Endothelial cell of umbilical vein (primary cell): ENCODE measurements around the gene SAP25. TPM values are rescaled to one million over a fixed set of nuclear protein-coding genes. Genes with fewer than 3 reads are reported as not detected.

Experiments used
- BruUV-seq: library from RNA; stranded (reverse); fragments of 400-500 nt; replicated peaks from 2 replicates; lab custom pipeline; 2021; lab: Mats Ljungman, UMichigan
- CTCF ChIA-PET: fragments of 300-600, 350-600 bp; sonication (Branson Sonifier 250); formaldehyde crosslinking; loops from one replicate; lab custom pipeline; 2021; ENCODE audit warnings: antibody characterized with exemption, inconsistent platforms; lab: Charles Lee
- POLR2A ChIA-PET: fragments of 300-600, 350-600 bp; sonication (Branson Sonifier 250); formaldehyde crosslinking; loops from one replicate; lab custom pipeline; 2021; ENCODE audit warnings: antibody characterized with exemption, inconsistent platforms; lab: Charles Lee
- DNase-seq: peaks from one replicate; pipeline ENCODE4 v3.0.0-alpha.2; 2011; ENCODE audit warnings: low read depth, low spot score
- FAIRE-seq: peaks from 2 replicates; lab custom pipeline; 2011; peaks lifted over from hg19 to GRCh38; lab: Jason Lieb, UNC
- H2AFZ ChIP-seq: 2 replicates; pipeline ENCODE4 v1.6.0; 2012; ENCODE audit warnings: low read depth, low read length, control low read depth, inconsistent platforms
- H3K27ac ChIP-seq: 2 replicates; pipeline ENCODE4 v1.5.1; 2011; ENCODE audit warnings: low read depth, mild to moderate bottlenecking, control low read depth, low read length, moderate library complexity; ENCODE audit not compliant: insufficient read depth
- H3K27me3 ChIP-seq, 2 experiments: 2 replicates each; pipeline versions ENCODE4 v1.6.0 to v1.6.1; 2011; ENCODE audit warnings: low read length in 2 of 2, mixed read lengths in 1 of 2; ENCODE audit not compliant: control insufficient read depth in 2 of 2, insufficient read depth in 2 of 2
- H3K36me3 ChIP-seq, 2 experiments: 2 replicates in 1 of 2; 3 replicates in 1 of 2; pipeline ENCODE4 v1.5.1; 2011; ENCODE audit warnings: low read length in 2 of 2, mild to moderate bottlenecking in 1 of 2, moderate library complexity in 1 of 2; ENCODE audit not compliant: control insufficient read depth in 2 of 2, insufficient read depth in 2 of 2; ENCODE audit errors: extremely low read depth in 1 of 2
- H3K4me1 ChIP-seq: 3 replicates; pipeline ENCODE4 v1.5.1; 2011; ENCODE audit warnings: mild to moderate bottlenecking, low read length; ENCODE audit not compliant: control insufficient read depth, insufficient read depth; ENCODE audit errors: extremely low read depth
- H3K4me2 ChIP-seq: 2 replicates; pipeline ENCODE4 v1.6.1; 2011; ENCODE audit warnings: low read length, control low read depth, mixed read lengths; ENCODE audit not compliant: insufficient read depth
- H3K4me3 ChIP-seq, 3 experiments: fragments of 200-600 bp in 1 of 3; sonication (generic), shearing (Covaris generic) in 1 of 3; replicated peaks in 1 of 3; 2 replicates each; pipeline ENCODE4 v1.5.1; 2011 to 2016; ENCODE audit warnings: control low read depth in 3 of 3, low read length in 3 of 3, mild to moderate bottlenecking in 2 of 3, inconsistent platforms in 1 of 3, low read depth in 1 of 3, moderate library complexity in 1 of 3; ENCODE audit not compliant: insufficient read depth in 1 of 3
- H3K79me2 ChIP-seq: 2 replicates; pipeline ENCODE4 v1.6.0; 2012; ENCODE audit warnings: low read length, inconsistent platforms; ENCODE audit not compliant: control insufficient read depth, insufficient read depth
- H3K9ac ChIP-seq: replicated peaks from 2 replicates; pipeline ENCODE3; 2011; ENCODE audit warnings: low read length, control low read depth; ENCODE audit not compliant: insufficient read depth; ENCODE audit errors: extremely low read depth
- H3K9me1 ChIP-seq: replicated peaks from 3 replicates; pipeline ENCODE4 v1.6.0; 2011; ENCODE audit warnings: mild to moderate bottlenecking, low read length; ENCODE audit not compliant: control insufficient read depth, insufficient read depth; ENCODE audit errors: extremely low read depth
- H3K9me3 ChIP-seq: replicated peaks from 2 replicates; pipeline ENCODE4 v1.5.1; 2012; ENCODE audit warnings: low read length, inconsistent platforms; ENCODE audit not compliant: control insufficient read depth, insufficient read depth
- H4K20me1 ChIP-seq: replicated peaks from 2 replicates; pipeline ENCODE3; 2011; ENCODE audit warnings: mild to moderate bottlenecking, low read length; ENCODE audit not compliant: control insufficient read depth, insufficient read depth; ENCODE audit errors: extremely low read depth
- EZH2 ChIP-seq: IDR thresholded peaks from 2 replicates; pipeline ENCODE4 v1.6.1; 2012; ENCODE audit warnings: borderline replicate concordance, low read depth, mild to moderate bottlenecking, moderate library complexity, low read length, inconsistent platforms; ENCODE audit not compliant: severe bottlenecking
- FOS ChIP-seq: IDR thresholded peaks from 2 replicates; pipeline ENCODE4 v1.6.1; 2011; ENCODE audit warnings: mild to moderate bottlenecking, low read length, moderate library complexity, borderline replicate concordance; ENCODE audit not compliant: insufficient read depth
- GATA2 ChIP-seq: IDR thresholded peaks from 2 replicates; pipeline ENCODE4 v1.7.0; 2011; ENCODE audit warnings: low read depth, mild to moderate bottlenecking, moderate library complexity, mixed read lengths, low read length; ENCODE audit not compliant: insufficient read length, insufficient read depth
- JUN ChIP-seq: IDR thresholded peaks from 2 replicates; pipeline ENCODE4 v1.6.1; 2011; ENCODE audit warnings: borderline replicate concordance, low read depth; ENCODE audit not compliant: insufficient read length, insufficient read depth
- MYC ChIP-seq: IDR thresholded peaks from one replicate; pipeline ENCODE4 v1.6.1; 2011; ENCODE audit warnings: mild to moderate bottlenecking, low read depth, low read length
- POLR2A ChIP-seq: IDR thresholded peaks from 2 replicates; pipeline ENCODE4 v1.6.1; 2012; ENCODE audit warnings: low read depth, mild to moderate bottlenecking, control low read depth, low read length
- POLR2AphosphoS5 ChIP-seq: IDR thresholded peaks from 2 replicates; pipeline ENCODE4 v1.6.1; 2012; ENCODE audit warnings: low read depth, mild to moderate bottlenecking, control low read depth, low read length, moderate library complexity; ENCODE audit not compliant: insufficient read depth
- dilution Hi-C: fragments of 300-500 bp; cut with MboI; formaldehyde crosslinking; loops from one replicate; pipeline ENCODE4 v1.15.0; 2019; ENCODE audit warnings: low sequenced_read_pairs; ENCODE audit not compliant: extremely low pct_ligation_motif_present
- intact Hi-C: fragments of 100-400 bp; cut with micrococcal nuclease; formaldehyde crosslinking; loops from one replicate; pipeline ENCODE4 v1.10.0; 2022
- polyA plus RNA-seq, 4 experiments: library from polyadenylated mRNA; depleted of rRNA in 3 of 4; stranded (reverse) in 3 of 4; unstranded in 1 of 4; fragments of >200 nt; gene quantifications; 2 replicates each; pipeline versions ENCODE4 v1.2.1 to v1.2.3, GENCODE V29; 2011 to 2012; ENCODE audit warnings: missing spikeins in 1 of 4
- total RNA-seq: library from RNA; stranded (reverse); gene quantifications from 2 replicates; pipeline ENCODE4 v1.2.3, GENCODE V29; 2021
- TF ChIP-seq, protein P1 (sequence below), 2 donors: IDR thresholded peaks; 1 replicate in 1 of 2; 2 replicates in 1 of 2; pipeline ENCODE4 v1.5.1; 2011; ENCODE audit warnings: low read length in 2 of 2, mild to moderate bottlenecking in 2 of 2, moderate library complexity in 2 of 2, control low read depth in 1 of 2, inconsistent platforms in 1 of 2, low read depth in 1 of 2; ENCODE audit not compliant: insufficient read depth in 1 of 2; ENCODE audit errors: extremely low read depth in 1 of 2
- TF ChIP-seq, protein P2 (sequence below): IDR thresholded peaks from 2 replicates; pipeline ENCODE4 v1.6.1; 2011; ENCODE audit not compliant: insufficient read depth, insufficient read length

SAP25 gene
- total and polyA plus RNA-seq, 2 donors (not counting 3 experiments of a cell fraction or from before 2014, with no cell fraction given) = 3.2 TPM

- no peak overlapping the region for H3K27ac ChIP-seq
- peaks cover 14% of the 10 kb centered on the region for H3K79me2 ChIP-seq
- peaks cover 11% of the 10 kb centered on the region for H3K4me1 ChIP-seq
- dilution Hi-C loops (no loop called here), intact Hi-C loops (no loop called here)
- no peaks in the 10 kb centered on the region for H3K27me3 ChIP-seq
- FAIRE-seq (no peak), DNase-seq (no peak)
- H3K9me1 ChIP-seq = no peaks in the 10 kb centered on the region
- ChIA-PET CTCF (interaction anchor here (1.8 kb wide), 1 partner anchor 19 kb away, joined by 6 read pairs; no protein-coding TSS in a partner anchor), POLR2A (interaction anchor here (1.7 kb wide), 1 partner anchor 7 kb away, joined by 6 read pairs; the partner anchor contains the start of genes FBXO24 and LRCH4)
- no peak overlapping the region for H3K4me3 ChIP-seq
- no TSS peak for BruUV-seq
- H3K36me3 ChIP-seq = peaks cover 19 to 59% of the 10 kb centered on the region in 2 experiments
- H2AFZ ChIP-seq = no peak overlapping the region
- no peak overlapping the region for H3K9ac ChIP-seq
- no peaks in the 10 kb centered on the region for H3K9me3 ChIP-seq
- no peaks in the 10 kb centered on the region for H4K20me1 ChIP-seq
- no peak for TF ChIP-seq GATA2
- TF ChIP-seq POLR2A = no peak
- TF ChIP-seq FOS = no peak
- no peak for TF ChIP-seq EZH2
- TF ChIP-seq JUN = no peak
- TF ChIP-seq, protein P1, sequence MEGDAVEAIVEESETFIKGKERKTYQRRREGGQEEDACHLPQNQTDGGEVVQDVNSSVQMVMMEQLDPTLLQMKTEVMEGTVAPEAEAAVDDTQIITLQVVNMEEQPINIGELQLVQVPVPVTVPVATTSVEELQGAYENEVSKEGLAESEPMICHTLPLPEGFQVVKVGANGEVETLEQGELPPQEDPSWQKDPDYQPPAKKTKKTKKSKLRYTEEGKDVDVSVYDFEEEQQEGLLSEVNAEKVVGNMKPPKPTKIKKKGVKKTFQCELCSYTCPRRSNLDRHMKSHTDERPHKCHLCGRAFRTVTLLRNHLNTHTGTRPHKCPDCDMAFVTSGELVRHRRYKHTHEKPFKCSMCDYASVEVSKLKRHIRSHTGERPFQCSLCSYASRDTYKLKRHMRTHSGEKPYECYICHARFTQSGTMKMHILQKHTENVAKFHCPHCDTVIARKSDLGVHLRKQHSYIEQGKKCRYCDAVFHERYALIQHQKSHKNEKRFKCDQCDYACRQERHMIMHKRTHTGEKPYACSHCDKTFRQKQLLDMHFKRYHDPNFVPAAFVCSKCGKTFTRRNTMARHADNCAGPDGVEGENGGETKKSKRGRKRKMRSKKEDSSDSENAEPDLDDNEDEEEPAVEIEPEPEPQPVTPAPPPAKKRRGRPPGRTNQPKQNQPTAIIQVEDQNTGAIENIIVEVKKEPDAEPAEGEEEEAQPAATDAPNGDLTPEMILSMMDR (IDR thresholded peaks at IDR 0.05; ENCODE audit: extremely low read depth in 1 of 2, insufficient read depth in 1 of 2, low read depth in 1 of 2, low read length in 2 of 2) = no peak
- TF ChIP-seq MYC = no peak
- no peak for TF ChIP-seq POLR2AphosphoS5
- TF ChIP-seq, protein P2, sequence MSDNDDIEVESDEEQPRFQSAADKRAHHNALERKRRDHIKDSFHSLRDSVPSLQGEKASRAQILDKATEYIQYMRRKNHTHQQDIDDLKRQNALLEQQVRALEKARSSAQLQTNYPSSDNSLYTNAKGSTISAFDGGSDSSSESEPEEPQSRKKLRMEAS = no peak
- no peak overlapping the region for H3K4me2 ChIP-seq
Measured at GRCh38 chr7:100578246-100579183, 4.8 kb upstream of the SAP25 start.
